PFSK-1 (cell line): Measurements from ENCODE around the gene IL20RA.

Source experiments
- FOXP2 ChIP-seq: optimal IDR thresholded peaks from 2 replicates; pipeline ENCODE3; 2011; ENCODE audit warnings: borderline replicate concordance, control low read depth, inconsistent platforms; ENCODE audit not compliant: insufficient read depth; ENCODE audit errors: extremely low read length, extremely low read depth
- POLR2AphosphoS5 ChIP-seq: IDR thresholded peaks from 2 replicates; pipeline ENCODE4 v1.6.1; 2012; ENCODE audit warnings: low read depth, mild to moderate bottlenecking, control low read depth, low read length, moderate library complexity
- SIN3A ChIP-seq: IDR thresholded peaks from 2 replicates; pipeline ENCODE4 v1.6.1; 2012; ENCODE audit warnings: mild to moderate bottlenecking, low read length, moderate library complexity, borderline replicate concordance; ENCODE audit not compliant: insufficient read depth
- TAF1 ChIP-seq: IDR thresholded peaks from 2 replicates; pipeline ENCODE4 v1.6.1; 2012; ENCODE audit warnings: low read length, control low read depth, borderline replicate concordance; ENCODE audit not compliant: insufficient read depth
- TF ChIP-seq, protein P1 (sequence below), 2 experiments: IDR thresholded peaks; 2 replicates each; pipeline versions ENCODE4 v1.6.1 to v1.8.0; 2011 to 2012; ENCODE audit warnings: low read depth in 2 of 2, low read length in 2 of 2, control low read depth in 1 of 2, inconsistent platforms in 1 of 2, mild to moderate bottlenecking in 1 of 2, moderate library complexity in 1 of 2; ENCODE audit not compliant: insufficient read depth in 1 of 2

DNA sequence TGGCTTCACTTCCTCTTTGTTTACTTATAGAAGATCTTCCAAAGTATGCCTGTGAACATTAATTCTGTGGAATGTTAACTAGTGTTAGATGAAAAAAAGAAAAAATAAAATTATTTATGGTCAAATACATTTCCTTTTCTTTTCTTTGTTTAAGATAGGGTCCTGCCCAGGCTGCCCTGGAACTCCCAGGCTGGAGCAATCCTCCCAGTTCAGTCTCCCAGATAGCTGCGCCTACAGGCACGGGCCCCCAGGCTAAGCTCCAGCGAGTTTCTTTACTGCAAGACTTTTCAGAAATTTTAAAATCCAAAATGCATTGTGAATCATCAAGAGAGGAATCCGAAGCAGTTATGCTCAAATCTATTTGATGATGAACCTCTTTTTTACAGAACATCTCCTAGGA, 39.3 kb upstream of the IL20RA start:
- TF ChIP-seq, protein P1, sequence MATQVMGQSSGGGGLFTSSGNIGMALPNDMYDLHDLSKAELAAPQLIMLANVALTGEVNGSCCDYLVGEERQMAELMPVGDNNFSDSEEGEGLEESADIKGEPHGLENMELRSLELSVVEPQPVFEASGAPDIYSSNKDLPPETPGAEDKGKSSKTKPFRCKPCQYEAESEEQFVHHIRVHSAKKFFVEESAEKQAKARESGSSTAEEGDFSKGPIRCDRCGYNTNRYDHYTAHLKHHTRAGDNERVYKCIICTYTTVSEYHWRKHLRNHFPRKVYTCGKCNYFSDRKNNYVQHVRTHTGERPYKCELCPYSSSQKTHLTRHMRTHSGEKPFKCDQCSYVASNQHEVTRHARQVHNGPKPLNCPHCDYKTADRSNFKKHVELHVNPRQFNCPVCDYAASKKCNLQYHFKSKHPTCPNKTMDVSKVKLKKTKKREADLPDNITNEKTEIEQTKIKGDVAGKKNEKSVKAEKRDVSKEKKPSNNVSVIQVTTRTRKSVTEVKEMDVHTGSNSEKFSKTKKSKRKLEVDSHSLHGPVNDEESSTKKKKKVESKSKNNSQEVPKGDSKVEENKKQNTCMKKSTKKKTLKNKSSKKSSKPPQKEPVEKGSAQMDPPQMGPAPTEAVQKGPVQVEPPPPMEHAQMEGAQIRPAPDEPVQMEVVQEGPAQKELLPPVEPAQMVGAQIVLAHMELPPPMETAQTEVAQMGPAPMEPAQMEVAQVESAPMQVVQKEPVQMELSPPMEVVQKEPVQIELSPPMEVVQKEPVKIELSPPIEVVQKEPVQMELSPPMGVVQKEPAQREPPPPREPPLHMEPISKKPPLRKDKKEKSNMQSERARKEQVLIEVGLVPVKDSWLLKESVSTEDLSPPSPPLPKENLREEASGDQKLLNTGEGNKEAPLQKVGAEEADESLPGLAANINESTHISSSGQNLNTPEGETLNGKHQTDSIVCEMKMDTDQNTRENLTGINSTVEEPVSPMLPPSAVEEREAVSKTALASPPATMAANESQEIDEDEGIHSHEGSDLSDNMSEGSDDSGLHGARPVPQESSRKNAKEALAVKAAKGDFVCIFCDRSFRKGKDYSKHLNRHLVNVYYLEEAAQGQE (IDR thresholded peaks at IDR 0.05; ENCODE audit: insufficient read depth in 1 of 2, low read depth in 2 of 2, low read length in 2 of 2), result no peak
- no peak for TF ChIP-seq POLR2AphosphoS5
- no peak for TF ChIP-seq TAF1
- no peak for TF ChIP-seq SIN3A
- TF ChIP-seq FOXP2, result no peak
